GM19395 (cell line): Measurements from ENCODE around the gene ATIC.
A peak's percentile ranks its signal among the peaks of the same experiment; 100 is the strongest.
"Not testable (repeated sequence)": the region's sequence is repeated elsewhere in the genome, so short reads cannot be mapped to it uniquely, and the experiment has no call there.

ENCODE experiments used
- ATAC-seq: cut with Tn5 transposase; IDR thresholded peaks from one replicate; pipeline ENCODE4 v1.9.1; 2021; ENCODE audit warnings: mild to moderate bottlenecking, moderate library complexity; ENCODE audit not compliant: unreplicated experiment

Gene ATIC

GRCh38 chr2:215360059-215360458, 48.2 kb downstream of the ATIC start:
- ATAC-seq: not testable (repeated sequence)

GRCh38 chr2:215360596-215360995, 48.7 kb downstream of the ATIC start:
- ATAC-seq: no peak

- ATAC-seq: no peak
Measured at GRCh38 chr2:215361211-215361875, 49.5 kb downstream of the ATIC start.

- no peak for ATAC-seq
Measured at GRCh38 chr2:215361876-215362561, 50.2 kb downstream of the ATIC start.

- ATAC-seq: no peak
Measured at GRCh38 chr2:215362562-215362904, 50.7 kb downstream of the ATIC start.

GRCh38 chr2:215363039-215363438, 51.2 kb downstream of the ATIC start:
- no peak for ATAC-seq

DNA sequence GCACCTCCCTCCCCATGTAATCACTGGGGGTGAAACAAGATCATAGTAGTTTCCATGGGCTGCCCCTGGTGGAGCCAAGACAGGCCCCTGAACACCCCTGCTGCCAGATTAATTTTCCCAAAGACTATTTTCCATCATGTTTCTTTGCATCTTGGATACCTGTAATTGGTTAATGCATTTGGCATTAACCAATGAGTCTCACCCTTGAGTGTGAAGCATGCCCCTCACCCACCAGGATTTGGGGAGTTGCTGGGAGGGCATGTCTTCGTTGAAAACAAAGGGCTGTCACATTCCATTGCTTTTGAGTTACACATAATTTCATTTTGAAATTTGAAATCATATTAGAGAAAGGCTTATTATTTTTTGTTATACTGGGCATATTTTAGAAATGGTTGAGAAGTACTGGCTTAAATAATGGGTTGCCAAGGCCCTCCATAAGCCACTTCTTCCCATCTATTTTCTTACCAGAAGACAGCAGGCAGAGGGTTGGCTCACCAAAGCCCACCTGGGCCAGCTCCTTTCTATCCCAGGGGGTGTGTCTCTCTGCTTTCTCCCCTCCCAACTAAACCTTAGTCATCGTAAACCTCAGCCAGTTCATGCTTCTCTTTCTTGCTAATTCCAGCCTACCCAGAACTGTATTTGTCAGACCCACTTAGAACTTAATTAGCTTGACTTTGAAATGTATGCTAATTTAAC, 51.8 kb downstream of the ATIC start:
- no peak for ATAC-seq

GRCh38 chr2:215364157-215365155, 52.6 kb downstream of the ATIC start:
- peak; percentile 7 for ATAC-seq

DNA sequence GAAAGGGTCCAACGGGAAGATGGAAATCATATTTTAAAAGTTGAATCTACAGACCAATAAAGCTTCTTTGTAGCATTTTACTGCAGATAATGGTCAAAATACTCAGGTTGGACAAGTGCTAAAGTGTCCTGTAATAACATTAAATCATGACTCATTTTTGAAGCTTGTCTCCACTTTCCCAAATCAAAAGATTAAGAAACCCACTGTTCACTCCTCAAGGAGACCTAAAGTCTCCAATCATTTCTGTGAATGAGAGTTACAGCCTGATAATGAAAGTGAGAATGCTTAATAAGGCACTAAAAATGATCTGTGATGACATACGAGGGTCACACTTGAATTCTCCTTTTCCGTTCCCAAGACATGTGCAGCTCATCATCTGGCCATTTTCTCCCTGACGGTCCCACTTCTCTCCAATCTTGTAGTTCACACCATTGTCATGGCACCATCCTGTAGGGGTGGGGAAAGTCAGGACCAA, 53.4 kb downstream of the ATIC start:
- peak; percentile 64 for ATAC-seq

GRCh38 chr2:215366440-215367032, 54.7 kb downstream of the ATIC start:
- no peak for ATAC-seq

- no peak for ATAC-seq
Measured at GRCh38 chr2:215367662-215368492, 56.0 kb downstream of the ATIC start.

GRCh38 chr2:215368493-215368809, 56.6 kb downstream of the ATIC start:
- no peak for ATAC-seq

DNA sequence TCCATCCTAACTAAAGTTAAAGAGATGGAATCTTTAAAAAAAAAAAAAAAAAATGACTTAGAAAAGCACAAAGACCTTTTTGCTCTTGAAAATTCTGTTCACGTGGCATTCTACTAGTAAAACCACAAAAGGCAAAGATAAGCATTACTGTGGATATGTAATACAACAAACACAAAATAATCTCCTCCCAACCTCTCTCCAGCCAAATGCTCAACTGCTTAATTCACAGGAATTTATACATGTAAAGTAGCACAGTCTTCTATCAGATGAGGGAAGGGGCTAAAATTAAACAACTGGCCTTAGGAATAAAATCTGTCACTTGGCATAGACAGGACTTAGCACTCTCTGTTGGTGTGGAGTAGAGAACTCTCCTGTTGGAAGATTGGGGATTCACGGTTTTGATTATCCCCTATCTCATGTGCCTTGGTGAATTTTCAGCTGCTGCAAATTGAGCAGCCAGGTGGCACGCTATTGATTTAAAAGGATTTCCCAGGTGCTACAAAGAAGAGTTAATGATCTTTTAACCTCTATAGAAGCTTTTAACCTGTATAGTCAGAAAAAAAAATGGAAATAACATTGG, 57.4 kb downstream of the ATIC start:
- no peak for ATAC-seq

GRCh38 chr2:215370112-215370965, 58.5 kb downstream of the ATIC start:
- no peak for ATAC-seq

- ATAC-seq: peak; percentile 76
Measured at GRCh38 chr2:215371915-215372897, 60.3 kb downstream of the ATIC start.

DNA sequence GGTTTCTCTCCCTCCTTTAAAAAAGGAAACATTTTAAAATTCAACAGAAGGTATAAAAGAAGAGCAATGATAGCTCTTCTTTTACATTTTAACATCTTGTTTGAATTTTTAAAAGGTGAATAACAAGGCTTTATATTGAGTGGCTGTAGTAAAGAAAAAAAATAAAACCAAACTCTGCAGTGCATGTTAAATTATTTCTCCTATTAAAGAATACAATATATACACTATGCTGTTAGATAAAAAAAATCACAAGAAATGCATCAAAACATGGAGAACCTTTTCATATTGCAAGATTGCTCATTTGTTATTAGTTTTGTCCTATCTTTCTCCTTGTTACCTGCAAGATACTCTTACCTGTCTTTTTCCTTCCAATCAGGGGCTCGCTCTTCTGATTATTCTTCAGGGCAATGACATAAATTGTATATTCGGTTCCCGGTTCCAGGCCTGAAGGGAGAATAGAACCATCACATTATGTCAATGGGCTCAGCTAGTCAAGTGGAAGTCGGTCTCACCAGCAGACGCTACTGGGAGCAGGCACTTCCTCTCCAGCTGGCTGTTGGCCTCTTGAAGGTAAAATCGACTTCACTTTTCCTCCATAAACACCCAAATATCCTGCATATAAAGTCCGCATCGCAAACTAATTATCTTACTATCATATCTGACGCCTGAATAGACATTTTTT, 61.2 kb downstream of the ATIC start:
- no peak for ATAC-seq

- no peak for ATAC-seq
Measured at GRCh38 chr2:215374002-215374401, 62.1 kb downstream of the ATIC start.
